NOMO-1 (cell line): ENCODE measurements around the gene FAXC.
"Not testable (repeated sequence)": the region's sequence is repeated elsewhere in the genome, so short reads cannot be mapped to it uniquely, and the experiment has no call there.

ENCODE experiments used
- DNase-seq, 2 experiments: peaks; one replicate each; lab custom pipeline; 2025; ENCODE audit not compliant: unreplicated experiment in 2 of 2; lab: John Stamatoyannopoulos, UW

Gene FAXC

DNA sequence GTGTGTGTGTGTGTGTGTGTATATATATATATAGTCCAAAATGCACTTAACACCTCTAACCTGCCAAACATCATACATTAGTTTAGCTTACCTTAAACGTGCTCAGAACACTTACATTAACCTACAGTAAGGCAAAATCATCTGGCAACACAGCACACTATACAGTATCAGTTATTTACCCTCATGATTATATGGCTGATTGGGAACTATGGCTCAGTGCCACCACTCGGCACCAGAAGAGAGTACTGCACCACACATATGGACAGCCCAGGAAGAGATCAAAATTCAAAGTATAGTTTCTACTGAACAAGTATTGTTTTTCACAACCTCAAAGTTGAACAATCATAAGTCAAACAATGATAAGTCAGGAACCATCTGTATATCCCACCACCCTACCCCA is 59.8 kb downstream of the FAXC start:
- DNase-seq = no peak

DNA sequence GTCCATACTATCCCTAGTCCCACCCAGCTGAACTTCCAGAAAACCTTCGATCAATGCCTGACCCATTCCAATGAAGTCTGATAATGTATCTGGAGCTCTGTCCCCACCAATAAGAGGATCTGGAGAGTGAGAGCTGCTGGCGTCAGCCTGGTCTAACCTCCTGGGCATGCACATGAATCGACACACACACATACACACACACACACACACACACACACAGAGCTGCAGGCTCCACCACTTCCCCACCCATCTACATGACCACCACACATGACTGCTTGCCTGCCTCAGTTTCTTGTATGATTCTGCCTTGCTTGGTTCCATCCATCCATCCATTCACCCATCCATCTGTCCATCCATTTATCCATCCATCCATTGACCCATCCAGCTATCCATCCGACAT is 60.8 kb downstream of the FAXC start:
- DNase-seq = no peak

GRCh38 chr6:99287523-99287922 is 62.0 kb downstream of the FAXC start:
- DNase-seq = no peak

DNA sequence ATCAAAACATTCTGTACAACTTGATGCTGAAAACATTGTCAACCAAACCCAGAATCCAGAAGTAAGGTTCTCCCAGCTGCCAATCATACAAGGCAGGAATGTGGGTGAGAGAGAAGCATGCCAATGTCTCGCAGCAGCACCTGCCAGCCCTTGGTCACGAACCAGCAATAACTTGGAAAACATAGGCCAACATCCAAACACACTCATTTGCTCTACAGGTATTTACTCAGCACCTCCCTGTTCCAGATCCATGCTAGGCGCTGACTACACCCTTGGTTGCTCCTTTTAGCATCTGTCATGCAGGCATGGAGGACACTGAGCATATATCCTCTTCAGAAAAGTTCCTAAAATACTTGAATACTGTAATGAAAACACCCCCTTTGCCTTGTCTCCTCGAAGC is 63.6 kb downstream of the FAXC start:
- no peak for DNase-seq

- peak in 1 of 2 experiments; percentile 12 for DNase-seq
These were observed 66.9 kb downstream of the FAXC start for GRCh38 chr6:99282479-99283062.

GRCh38 chr6:99276747-99277146 is 72.7 kb downstream of the FAXC start:
- DNase-seq = no peak

GRCh38 chr6:99270826-99271225 is 78.6 kb downstream of the FAXC start:
- no peak for DNase-seq

DNA sequence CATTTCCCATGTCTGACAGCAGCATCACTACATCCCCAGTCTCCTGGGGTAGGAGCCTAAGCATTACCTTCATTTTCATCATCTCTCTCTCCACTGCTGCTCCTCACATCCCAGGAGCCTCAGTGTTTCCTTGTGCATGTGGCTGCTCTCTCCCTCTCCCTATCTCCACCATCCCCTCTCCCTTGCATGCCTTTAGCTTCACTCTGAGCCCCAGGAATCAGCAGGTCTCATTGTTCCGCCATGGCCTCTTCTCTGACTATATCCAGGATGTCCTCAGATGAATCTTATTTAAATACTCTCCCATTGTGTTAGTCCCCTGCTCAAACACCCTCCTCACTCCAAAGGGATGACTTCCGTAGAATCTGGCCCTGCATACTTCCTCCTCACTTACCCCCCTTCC is 79.4 kb downstream of the FAXC start:
- DNase-seq = no peak

DNA sequence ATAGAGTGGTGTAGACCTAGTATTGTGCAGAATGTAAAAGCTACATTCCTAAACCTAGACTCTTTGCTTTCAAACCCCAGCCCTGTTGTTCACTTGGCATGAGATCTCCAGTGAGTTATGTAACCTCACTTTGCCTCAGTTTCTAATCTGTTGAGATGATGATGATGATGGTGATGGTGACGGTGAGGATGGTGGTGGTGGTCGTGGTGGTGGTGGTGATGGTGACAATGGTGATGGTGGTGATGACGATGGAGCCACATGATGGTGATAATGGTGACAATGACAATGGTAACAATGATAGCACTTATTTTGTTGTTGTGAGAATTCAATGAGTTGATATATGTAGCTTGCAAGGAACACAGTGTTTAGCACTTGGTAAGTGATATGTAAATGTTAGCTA is 80.3 kb downstream of the FAXC start:
- DNase-seq = no peak

DNA sequence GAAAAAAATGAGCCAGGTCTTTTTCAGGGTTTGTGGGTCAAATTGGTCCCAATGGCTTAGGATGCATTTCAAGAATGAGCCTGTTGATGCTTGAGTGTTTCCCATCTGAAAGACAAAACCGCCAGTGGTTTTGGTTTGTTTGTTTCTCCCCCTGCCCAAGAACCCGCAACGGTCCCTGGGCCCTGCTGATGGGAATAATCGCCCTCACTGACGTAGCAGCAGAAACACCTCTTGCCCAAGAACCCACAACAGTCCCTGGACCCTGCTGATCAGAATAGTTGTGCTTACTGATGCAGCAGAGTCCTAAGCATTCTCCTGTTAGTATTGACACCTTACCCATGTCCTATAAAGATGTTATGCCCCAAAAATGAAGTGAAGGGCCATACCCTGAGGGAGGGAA is 82.5 kb downstream of the FAXC start:
- not testable (repeated sequence) for DNase-seq

DNA sequence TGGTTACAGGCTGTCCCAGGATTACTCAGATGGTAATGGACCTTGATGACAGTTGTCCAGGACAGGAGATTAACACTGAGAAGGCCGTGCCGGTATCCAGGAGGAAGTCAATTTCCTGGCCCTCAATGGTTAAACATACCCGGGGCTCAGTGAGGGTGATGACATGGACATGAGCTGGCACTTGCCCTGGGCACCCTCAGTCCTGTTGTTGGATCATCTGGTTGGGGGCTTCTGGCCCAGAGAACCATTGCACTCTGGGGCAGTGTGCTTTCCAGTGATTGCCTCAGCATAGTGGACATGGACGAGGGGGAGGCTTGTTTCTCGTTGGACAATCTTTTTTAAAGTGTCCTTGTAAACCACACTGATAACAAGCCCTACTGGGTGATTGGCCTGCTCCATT is 84.0 kb downstream of the FAXC start:
- DNase-seq = not testable (repeated sequence)

DNA sequence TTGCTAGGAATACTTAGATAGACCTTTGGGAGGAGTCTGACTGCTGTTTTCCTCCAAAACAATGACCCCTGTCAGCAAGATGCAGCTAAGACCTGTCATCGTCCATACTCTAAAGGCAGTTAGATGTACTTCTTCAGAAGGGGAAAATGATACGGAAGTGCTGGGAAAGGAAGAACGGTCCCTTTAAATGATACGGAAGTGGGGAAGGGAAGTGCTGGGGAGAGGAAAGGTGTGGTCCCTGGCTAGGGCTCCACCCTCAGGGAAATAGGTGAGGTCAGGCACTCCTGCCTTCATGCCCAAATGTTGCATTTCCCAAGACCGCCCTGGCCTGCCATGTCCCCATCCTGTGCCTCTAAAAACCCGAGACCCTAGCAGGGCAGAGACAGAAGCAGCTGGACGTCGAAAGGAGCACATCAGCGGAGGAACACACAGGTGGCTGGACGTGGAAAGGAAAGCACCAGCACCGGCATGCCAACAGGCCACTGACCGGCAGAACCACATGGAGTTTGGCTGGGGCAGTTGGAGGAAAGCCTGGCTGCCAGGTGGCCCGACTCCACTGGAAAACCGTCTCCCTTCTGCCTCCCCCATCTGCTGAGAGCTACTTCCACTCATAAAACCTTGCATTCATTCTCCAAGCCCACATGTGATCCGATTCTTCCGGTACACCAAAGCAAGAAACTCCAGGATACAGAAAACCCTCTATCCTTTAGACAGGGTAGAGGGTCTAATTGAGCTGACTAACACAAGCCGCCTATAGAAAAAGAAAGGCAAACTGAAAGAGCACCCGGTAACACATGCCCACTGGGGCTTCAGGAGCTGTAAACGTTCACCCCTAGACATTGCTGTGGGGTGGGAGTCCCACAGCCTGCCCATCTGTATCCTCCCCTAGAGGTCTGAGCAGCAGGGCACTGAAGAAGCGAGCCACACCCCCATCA is 94.6 kb downstream of the FAXC start:
- DNase-seq = no peak

GRCh38 chr6:99253271-99253670 is 96.2 kb downstream of the FAXC start:
- DNase-seq = no peak

- no peak for DNase-seq
These were observed 97.1 kb downstream of the FAXC start for GRCh38 chr6:99252421-99252820.

GRCh38 chr6:99250476-99250875 is 99.0 kb downstream of the FAXC start:
- DNase-seq = no peak

DNA sequence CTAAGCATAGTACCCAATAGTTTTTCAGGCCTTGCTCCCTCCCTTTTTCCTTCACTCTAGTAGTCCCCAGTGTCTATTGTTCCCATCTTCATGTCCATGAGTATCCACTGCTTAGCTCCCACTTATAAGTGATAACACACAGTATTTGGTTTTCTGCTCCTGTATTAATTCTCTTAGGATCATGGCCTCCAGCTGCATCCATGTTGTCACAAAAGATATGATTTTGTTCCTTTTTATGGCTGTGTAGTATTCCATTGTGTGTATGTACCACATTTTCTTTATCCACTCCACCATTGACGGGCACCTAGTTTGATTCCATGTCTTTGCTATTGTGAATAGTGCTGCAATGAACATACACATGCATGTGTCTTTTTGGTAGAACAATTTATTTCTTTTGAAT is 102.9 kb downstream of the FAXC start:
- no peak for DNase-seq

DNA sequence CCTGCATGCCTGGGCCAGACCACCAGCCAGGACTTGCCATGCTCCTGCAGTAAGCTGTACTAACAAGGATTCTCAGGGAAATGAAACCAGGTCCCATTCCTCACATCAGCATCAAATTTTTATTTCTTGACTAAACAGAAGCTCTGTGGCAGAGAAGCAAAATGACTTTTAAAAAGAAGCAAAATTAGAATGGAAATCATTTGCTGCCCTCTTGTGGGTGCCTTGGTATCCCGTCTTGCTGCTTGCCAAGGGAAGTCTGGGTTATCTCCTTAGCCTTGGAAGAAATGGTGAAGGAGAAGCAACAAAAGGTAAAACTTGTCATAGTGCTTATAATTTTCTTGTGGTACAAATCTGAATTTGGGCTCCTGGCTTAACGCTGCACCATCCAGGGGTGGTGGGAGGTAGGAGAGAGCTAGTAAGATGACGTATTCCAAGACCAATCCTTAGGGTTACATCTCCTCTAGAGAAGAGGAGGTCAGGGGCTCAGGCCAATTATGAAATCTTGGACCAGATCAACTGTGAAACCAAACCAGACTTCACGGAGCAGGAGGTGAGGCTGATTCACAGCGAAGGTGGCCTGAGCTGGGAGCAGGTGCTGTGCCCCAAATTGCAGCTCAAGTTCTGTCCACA is 107.5 kb downstream of the FAXC start:
- DNase-seq = no peak

GRCh38 chr6:99236010-99236409 is 113.5 kb downstream of the FAXC start:
- DNase-seq = no peak

DNA sequence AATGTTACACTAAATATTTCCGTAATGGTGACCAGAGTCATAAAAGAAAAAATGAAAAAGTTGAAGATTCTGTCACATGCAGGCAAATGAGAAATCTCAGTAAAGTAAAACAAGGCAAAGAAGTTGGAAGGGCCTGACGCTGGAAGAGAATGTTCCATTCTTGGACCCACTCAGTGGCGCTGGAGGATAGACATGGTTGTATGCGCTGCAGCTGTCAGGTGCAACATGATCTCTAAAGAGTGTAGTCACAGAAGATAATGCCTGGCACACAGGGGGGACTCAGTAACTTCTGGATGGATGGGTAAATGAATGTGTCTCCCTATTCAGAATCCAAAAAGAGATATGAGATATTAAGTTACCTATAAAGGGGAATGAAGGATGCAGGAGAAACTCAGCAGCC is 116.3 kb downstream of the FAXC start:
- no peak for DNase-seq

- DNase-seq = no peak
These were observed 117.4 kb downstream of the FAXC start for GRCh38 chr6:99232056-99232455.

GRCh38 chr6:99225172-99225571 is 124.3 kb downstream of the FAXC start:
- no peak for DNase-seq
